Measurements from ENCODE around the gene ISL2.

- TF ChIP-seq CTCF (conservative IDR thresholded peaks at IDR 0.05; ENCODE audit: low read length), result no peak
- no peak for TF ChIP-seq EZH2phosphoT487 (IDR thresholded peaks at IDR 0.05; ENCODE audit: borderline replicate concordance)
Observed at GRCh38 chr15:76321602-76322001, 15.0 kb upstream of the ISL2 start.
